ENCODE results near the gene ODF2.

DNA sequence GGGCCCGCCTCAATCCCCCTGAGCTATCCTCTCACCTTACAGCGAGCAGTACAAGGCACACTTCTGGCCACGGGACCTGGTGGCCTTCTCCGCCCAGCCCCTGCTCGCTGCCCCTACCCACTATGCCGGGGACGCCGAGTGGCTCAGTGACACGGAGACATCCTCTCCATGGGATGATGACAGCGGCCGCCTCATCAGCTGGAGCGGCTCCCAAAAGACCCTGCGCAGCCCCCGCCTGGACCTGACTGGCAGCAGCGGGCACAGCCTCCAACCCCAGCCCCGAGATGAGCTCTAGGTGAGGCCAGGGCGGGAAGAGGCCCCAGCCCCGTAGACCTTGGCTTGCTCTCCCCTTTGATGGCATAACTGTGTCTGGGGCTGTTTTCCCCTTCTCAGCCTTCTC is 20.2 kb upstream of the ODF2 start:
- TF ChIP-seq, protein P1, sequence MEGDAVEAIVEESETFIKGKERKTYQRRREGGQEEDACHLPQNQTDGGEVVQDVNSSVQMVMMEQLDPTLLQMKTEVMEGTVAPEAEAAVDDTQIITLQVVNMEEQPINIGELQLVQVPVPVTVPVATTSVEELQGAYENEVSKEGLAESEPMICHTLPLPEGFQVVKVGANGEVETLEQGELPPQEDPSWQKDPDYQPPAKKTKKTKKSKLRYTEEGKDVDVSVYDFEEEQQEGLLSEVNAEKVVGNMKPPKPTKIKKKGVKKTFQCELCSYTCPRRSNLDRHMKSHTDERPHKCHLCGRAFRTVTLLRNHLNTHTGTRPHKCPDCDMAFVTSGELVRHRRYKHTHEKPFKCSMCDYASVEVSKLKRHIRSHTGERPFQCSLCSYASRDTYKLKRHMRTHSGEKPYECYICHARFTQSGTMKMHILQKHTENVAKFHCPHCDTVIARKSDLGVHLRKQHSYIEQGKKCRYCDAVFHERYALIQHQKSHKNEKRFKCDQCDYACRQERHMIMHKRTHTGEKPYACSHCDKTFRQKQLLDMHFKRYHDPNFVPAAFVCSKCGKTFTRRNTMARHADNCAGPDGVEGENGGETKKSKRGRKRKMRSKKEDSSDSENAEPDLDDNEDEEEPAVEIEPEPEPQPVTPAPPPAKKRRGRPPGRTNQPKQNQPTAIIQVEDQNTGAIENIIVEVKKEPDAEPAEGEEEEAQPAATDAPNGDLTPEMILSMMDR (IDR thresholded peaks at IDR 0.05; ENCODE audit: borderline replicate concordance, extremely low read depth, low read length, poor library complexity, severe bottlenecking) = no peak
- no peak for TF ChIP-seq EZH2 (IDR thresholded peaks at IDR 0.05; ENCODE audit: borderline replicate concordance, low read depth, low read length, severe bottlenecking)

Data from DND-41 (cell line).